NB4 (cell line): Measurements from ENCODE around the gene MAPKAPK2.
A peak's percentile ranks its signal among the peaks of the same experiment; 100 is the strongest.

ENCODE experiments used
- DNase-seq: peaks from one replicate; pipeline ENCODE4 v3.0.0; 2010; ENCODE audit warnings: low read depth
- H3K4me3 ChIP-seq: one replicate; pipeline ENCODE4 v1.5.1; 2011; ENCODE audit warnings: mild to moderate bottlenecking, low read depth, low read length, moderate library complexity
- MAX ChIP-seq: IDR thresholded peaks from 2 replicates; pipeline ENCODE4 v1.6.1; 2011; ENCODE audit warnings: low read depth, low read length
- MYC ChIP-seq: IDR thresholded peaks from 2 replicates; pipeline ENCODE4 v1.6.1; 2011; ENCODE audit warnings: low read depth, low read length
- POLR2A ChIP-seq: IDR thresholded peaks from 2 replicates; pipeline ENCODE4 v1.6.1; 2011; ENCODE audit warnings: mild to moderate bottlenecking; ENCODE audit not compliant: insufficient read length; ENCODE audit errors: extremely low read depth
- TF ChIP-seq, protein P1 (sequence below): IDR thresholded peaks from one replicate; pipeline ENCODE4 v1.5.1; 2012; ENCODE audit warnings: low read depth, low read length

The MAPKAPK2 gene

GRCh38 chr1:206674745-206675175 is 9.9 kb upstream of the MAPKAPK2 start:
- H3K4me3 ChIP-seq = no peak overlapping the region
- DNase-seq = no peak
- TF ChIP-seq MYC (no peak), POLR2A (no peak), MAX (no peak)
- TF ChIP-seq, protein P1, sequence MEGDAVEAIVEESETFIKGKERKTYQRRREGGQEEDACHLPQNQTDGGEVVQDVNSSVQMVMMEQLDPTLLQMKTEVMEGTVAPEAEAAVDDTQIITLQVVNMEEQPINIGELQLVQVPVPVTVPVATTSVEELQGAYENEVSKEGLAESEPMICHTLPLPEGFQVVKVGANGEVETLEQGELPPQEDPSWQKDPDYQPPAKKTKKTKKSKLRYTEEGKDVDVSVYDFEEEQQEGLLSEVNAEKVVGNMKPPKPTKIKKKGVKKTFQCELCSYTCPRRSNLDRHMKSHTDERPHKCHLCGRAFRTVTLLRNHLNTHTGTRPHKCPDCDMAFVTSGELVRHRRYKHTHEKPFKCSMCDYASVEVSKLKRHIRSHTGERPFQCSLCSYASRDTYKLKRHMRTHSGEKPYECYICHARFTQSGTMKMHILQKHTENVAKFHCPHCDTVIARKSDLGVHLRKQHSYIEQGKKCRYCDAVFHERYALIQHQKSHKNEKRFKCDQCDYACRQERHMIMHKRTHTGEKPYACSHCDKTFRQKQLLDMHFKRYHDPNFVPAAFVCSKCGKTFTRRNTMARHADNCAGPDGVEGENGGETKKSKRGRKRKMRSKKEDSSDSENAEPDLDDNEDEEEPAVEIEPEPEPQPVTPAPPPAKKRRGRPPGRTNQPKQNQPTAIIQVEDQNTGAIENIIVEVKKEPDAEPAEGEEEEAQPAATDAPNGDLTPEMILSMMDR = no peak

DNA sequence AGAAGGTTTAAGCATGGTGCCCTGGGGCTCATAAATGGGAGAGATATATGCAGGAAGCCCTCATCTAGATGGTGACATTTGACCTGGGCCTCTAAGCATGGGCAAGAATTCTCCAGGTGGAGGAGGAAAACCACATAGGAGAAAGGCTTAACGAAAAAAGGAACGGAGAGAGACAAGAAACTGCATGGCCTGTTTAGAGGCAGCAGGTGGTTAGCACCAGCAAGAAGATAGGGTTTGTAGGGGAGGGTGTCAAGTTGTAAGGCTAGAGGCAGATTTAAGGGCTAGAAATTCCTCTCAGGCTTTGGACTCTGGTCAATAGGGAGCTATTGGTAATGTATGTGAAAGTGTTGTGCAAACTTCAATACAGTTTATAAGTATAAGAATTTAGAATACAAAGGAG is 8.2 kb upstream of the MAPKAPK2 start:
- DNase-seq = no peak
- no peak for TF ChIP-seq MAX
- no peak for TF ChIP-seq MYC

GRCh38 chr1:206678490-206678889 is 6.2 kb upstream of the MAPKAPK2 start:
- TF ChIP-seq MAX (no peak), MYC (no peak), POLR2A (no peak)
- TF ChIP-seq, protein P1 = no peak
- no peak overlapping the region for H3K4me3 ChIP-seq
- DNase-seq = no peak

More for the DNA sequence above, 8.2 kb upstream of the MAPKAPK2 start:
- H3K4me3 ChIP-seq = no peak overlapping the region

DNA sequence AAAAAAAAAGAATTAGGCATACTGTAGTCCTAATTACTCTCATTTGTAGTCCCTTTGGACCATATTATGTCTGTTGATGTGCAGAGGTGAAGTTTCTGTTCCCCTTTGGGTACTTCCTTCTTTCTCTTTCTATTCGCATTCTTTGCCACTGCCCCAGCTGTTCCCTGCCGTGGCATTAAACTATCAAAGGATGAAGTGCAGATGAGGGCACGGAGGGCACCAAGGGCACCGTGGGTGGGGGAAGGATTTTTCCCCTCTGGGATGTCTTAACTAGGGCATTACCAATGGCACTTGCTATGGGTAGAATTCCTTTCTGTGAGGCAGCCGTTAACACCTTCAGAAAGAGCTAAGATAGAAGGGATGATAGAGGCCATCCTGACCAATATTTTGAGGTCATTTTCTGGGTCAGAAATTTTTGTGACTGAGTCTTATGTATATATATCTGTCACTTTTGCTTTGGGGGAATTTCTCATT is 4.9 kb upstream of the MAPKAPK2 start:
- peak; percentile 64 for DNase-seq
- TF ChIP-seq MYC = no peak
- TF ChIP-seq, protein P1 = no peak
- TF ChIP-seq MAX = no peak
- TF ChIP-seq POLR2A = no peak
- no peak overlapping the region for H3K4me3 ChIP-seq

DNA sequence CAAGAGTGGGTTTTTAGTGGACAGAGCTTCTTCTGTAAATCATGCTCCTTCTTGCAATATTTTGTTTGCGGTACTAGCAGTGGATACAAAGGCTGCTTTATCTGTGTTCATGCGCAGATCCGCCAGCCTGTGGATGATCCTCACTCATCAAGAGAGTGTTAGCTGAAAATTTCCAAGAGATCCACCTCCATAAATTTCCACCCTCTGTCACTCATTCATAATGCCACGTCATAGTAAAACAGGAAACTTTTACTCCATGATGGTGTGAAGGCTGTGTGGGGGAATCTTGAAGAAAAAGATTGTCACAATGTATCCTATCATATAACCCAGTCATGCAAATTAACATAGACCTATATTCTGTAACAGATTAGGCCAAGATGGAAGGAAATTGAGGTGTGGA is 4.4 kb upstream of the MAPKAPK2 start:
- no peak for DNase-seq

DNA sequence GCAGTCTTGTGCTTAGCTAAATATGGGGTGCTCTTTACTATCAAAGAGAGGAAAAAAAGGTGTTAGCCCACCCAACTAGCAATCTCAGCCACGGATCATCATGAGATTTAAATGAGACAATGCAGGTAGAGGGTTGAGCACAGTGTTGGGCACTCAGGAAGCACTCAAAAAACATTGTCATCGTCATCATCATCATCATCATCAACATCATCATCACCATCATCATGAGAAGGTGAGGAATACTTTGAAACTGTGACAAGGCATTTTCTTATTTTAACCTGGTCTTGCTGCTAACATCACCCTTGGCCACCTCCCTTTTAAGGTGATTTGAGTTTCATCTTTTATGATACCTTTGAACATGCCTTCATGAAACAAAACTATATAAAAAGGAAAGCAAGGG is 3.3 kb upstream of the MAPKAPK2 start:
- TF ChIP-seq, protein P1 = no peak
- TF ChIP-seq MYC (no peak), MAX (no peak), POLR2A (no peak)
- no peak for DNase-seq
- H3K4me3 ChIP-seq = no peak overlapping the region

More for the DNA sequence above, 4.4 kb upstream of the MAPKAPK2 start:
- H3K4me3 ChIP-seq = no peak overlapping the region
- TF ChIP-seq MAX = no peak
- no peak for TF ChIP-seq MYC
- TF ChIP-seq POLR2A = no peak
- TF ChIP-seq, protein P1 = no peak
